Measurements from ENCODE around the gene TMBIM6.

TMBIM6 gene

DNA sequence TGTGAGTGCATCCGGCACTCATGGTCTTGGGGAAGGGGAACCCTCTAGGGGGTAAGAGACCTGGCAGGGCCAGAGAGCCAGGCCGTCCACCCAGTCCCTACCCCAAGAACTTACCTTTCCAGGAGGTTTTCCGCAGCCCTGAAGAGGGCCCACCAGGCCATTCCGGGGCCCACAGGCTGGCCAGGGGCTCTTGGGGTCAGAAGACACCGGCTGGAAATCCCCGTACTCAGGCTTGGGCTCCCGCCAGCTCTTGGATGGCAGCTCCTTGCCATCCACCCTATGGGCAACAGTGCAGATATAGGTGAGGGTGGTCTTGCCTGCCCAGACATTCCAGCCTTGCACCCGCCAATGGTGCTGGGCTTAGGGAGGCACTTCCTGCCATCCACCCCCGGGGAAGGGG lies 52.3 kb downstream of the TMBIM6 start:
- H2AFZ ChIP-seq (ENCODE audit: low read depth, low read length, severe bottlenecking) = no peak overlapping the region
- H3K79me2 ChIP-seq (ENCODE audit: insufficient read depth, low read length) = no peaks in the 10 kb centered on the region
- no peak for TF ChIP-seq EZH2phosphoT487 (conservative IDR thresholded peaks at IDR 0.05; ENCODE audit: low read length)
- TF ChIP-seq, protein P1, sequence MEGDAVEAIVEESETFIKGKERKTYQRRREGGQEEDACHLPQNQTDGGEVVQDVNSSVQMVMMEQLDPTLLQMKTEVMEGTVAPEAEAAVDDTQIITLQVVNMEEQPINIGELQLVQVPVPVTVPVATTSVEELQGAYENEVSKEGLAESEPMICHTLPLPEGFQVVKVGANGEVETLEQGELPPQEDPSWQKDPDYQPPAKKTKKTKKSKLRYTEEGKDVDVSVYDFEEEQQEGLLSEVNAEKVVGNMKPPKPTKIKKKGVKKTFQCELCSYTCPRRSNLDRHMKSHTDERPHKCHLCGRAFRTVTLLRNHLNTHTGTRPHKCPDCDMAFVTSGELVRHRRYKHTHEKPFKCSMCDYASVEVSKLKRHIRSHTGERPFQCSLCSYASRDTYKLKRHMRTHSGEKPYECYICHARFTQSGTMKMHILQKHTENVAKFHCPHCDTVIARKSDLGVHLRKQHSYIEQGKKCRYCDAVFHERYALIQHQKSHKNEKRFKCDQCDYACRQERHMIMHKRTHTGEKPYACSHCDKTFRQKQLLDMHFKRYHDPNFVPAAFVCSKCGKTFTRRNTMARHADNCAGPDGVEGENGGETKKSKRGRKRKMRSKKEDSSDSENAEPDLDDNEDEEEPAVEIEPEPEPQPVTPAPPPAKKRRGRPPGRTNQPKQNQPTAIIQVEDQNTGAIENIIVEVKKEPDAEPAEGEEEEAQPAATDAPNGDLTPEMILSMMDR (IDR thresholded peaks at IDR 0.05; ENCODE audit: insufficient read depth, low read length, poor library complexity, severe bottlenecking) = no peak
- H3F3A ChIP-seq (ENCODE audit: insufficient read depth) = no peaks in the 10 kb centered on the region
- H3K4me2 ChIP-seq (ENCODE audit: low read depth, low read length, poor library complexity, severe bottlenecking) = no peak overlapping the region
- H3K27me3 ChIP-seq (ENCODE audit: low read length) = no peaks in the 10 kb centered on the region
- H3K36me3 ChIP-seq (ENCODE audit: low read length) = no peaks in the 10 kb centered on the region
- H3K9me2 ChIP-seq (replicated peaks; ENCODE audit: insufficient read depth, low read length) = no peaks in the 10 kb centered on the region
- H3K9ac ChIP-seq (ENCODE audit: low read length) = no peak overlapping the region
- no peak overlapping the region for H3K4me3 ChIP-seq (ENCODE audit: insufficient read depth, low read length, poor library complexity, severe bottlenecking)
- H3K27ac ChIP-seq (ENCODE audit: low read depth, low read length) = no peak overlapping the region
- no peaks in the 10 kb centered on the region for H3K9me3 ChIP-seq (ENCODE audit: insufficient read depth, low read length)
- no peaks in the 10 kb centered on the region for H4K20me1 ChIP-seq (ENCODE audit: low read depth, low read length)

DNA sequence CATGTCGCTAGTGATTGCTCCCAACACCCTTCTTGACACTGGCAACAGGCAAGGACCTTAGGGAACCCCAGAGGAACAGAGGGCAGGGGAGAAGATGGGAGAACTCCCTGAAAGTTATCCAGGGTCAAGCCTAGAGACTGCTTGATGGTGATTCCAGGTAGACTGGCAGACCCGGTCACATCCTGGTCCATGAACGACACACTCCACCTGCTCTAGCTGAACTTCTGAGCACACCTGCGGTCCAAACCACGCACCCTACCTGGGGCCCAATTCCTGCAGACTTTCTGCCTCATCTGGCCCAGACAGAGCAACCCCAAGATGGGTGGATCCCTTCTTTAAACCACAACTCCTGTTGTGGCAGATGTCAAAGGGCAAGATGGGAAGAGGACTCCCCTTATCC lies 52.7 kb downstream of the TMBIM6 start:
- no peaks in the 10 kb centered on the region for H3K36me3 ChIP-seq (ENCODE audit: low read length)
- H3K9me3 ChIP-seq (ENCODE audit: insufficient read depth, low read length) = no peaks in the 10 kb centered on the region
- H3K27ac ChIP-seq (ENCODE audit: low read depth, low read length) = no peak overlapping the region
- no peaks in the 10 kb centered on the region for H3K79me2 ChIP-seq (ENCODE audit: insufficient read depth, low read length)
- no peaks in the 10 kb centered on the region for H3F3A ChIP-seq (ENCODE audit: insufficient read depth)
- no peaks in the 10 kb centered on the region for H4K20me1 ChIP-seq (ENCODE audit: low read depth, low read length)
- H3K27me3 ChIP-seq (ENCODE audit: low read length) = no peaks in the 10 kb centered on the region
- no peak overlapping the region for H2AFZ ChIP-seq (ENCODE audit: low read depth, low read length, severe bottlenecking)
- H3K9ac ChIP-seq (ENCODE audit: low read length) = no peak overlapping the region
- H3K4me2 ChIP-seq (ENCODE audit: low read depth, low read length, poor library complexity, severe bottlenecking) = no peak overlapping the region
- no peaks in the 10 kb centered on the region for H3K9me2 ChIP-seq (replicated peaks; ENCODE audit: insufficient read depth, low read length)
- no peak for TF ChIP-seq EZH2phosphoT487 (conservative IDR thresholded peaks at IDR 0.05; ENCODE audit: low read length)
- TF ChIP-seq, protein P1 (IDR thresholded peaks at IDR 0.05; ENCODE audit: insufficient read depth, low read length, poor library complexity, severe bottlenecking) = no peak
- H3K4me3 ChIP-seq (ENCODE audit: insufficient read depth, low read length, poor library complexity, severe bottlenecking) = no peak overlapping the region

- no peak overlapping the region for H2AFZ ChIP-seq (ENCODE audit: low read depth, low read length, severe bottlenecking)
- no peaks in the 10 kb centered on the region for H3K36me3 ChIP-seq (ENCODE audit: low read length)
- H3F3A ChIP-seq (ENCODE audit: insufficient read depth) = no peaks in the 10 kb centered on the region
- H3K9me3 ChIP-seq (ENCODE audit: insufficient read depth, low read length) = no peaks in the 10 kb centered on the region
- H3K27me3 ChIP-seq (ENCODE audit: low read length) = no peaks in the 10 kb centered on the region
- H3K4me2 ChIP-seq (ENCODE audit: low read depth, low read length, poor library complexity, severe bottlenecking) = no peak overlapping the region
- no peak for TF ChIP-seq EZH2phosphoT487 (conservative IDR thresholded peaks at IDR 0.05; ENCODE audit: low read length)
- TF ChIP-seq, protein P1 (IDR thresholded peaks at IDR 0.05; ENCODE audit: insufficient read depth, low read length, poor library complexity, severe bottlenecking) = no peak
- no peaks in the 10 kb centered on the region for H4K20me1 ChIP-seq (ENCODE audit: low read depth, low read length)
- no peaks in the 10 kb centered on the region for H3K79me2 ChIP-seq (ENCODE audit: insufficient read depth, low read length)
- H3K9me2 ChIP-seq (replicated peaks; ENCODE audit: insufficient read depth, low read length) = no peaks in the 10 kb centered on the region
- no peak overlapping the region for H3K27ac ChIP-seq (ENCODE audit: low read depth, low read length)
- H3K9ac ChIP-seq (ENCODE audit: low read length) = no peak overlapping the region
- no peak overlapping the region for H3K4me3 ChIP-seq (ENCODE audit: insufficient read depth, low read length, poor library complexity, severe bottlenecking)
Measured at GRCh38 chr12:49794811-49795653, 53.7 kb downstream of the TMBIM6 start.
